Measurements from ENCODE around the gene PPP1R36. TPM values are rescaled to one million over a fixed set of nuclear protein-coding genes. Genes with fewer than 3 reads are reported as not detected.

The PPP1R36 gene
- total RNA-seq, 1 experiment from 2014 or later: 0.50 TPM

- Histone ChIP-seq H4K5ac (ENCODE audit: insufficient read length, low read depth, low read length) (no peak overlapping the region), H2BK120ac (ENCODE audit: low read depth, low read length, poor library complexity, severe bottlenecking) (no peak overlapping the region), H4K20me1 (ENCODE audit: control insufficient read depth, insufficient read depth, insufficient read length) (no peaks in the 10 kb centered on the region), H3K23ac (ENCODE audit: insufficient read length, low read depth, low read length) (no peak overlapping the region), H2BK12ac (ENCODE audit: insufficient read length, low read depth, low read length) (no peak overlapping the region), H2BK15ac (ENCODE audit: low read depth, low read length) (no peak overlapping the region), H3K4ac (ENCODE audit: low read depth, low read length) (no peak overlapping the region), H3K79me2 (ENCODE audit: insufficient read depth, low read length) (no peaks in the 10 kb centered on the region), H3T11ph (ENCODE audit: low read length) (no peak overlapping the region), H4K91ac (ENCODE audit: insufficient read length, low read depth, low read length) (no peak overlapping the region), H3K18ac (ENCODE audit: insufficient read length, low read depth, low read length) (no peak overlapping the region), H3K79me1 (ENCODE audit: insufficient read depth, low read depth, low read length, poor library complexity, severe bottlenecking) (no peaks in the 10 kb centered on the region), H2AFZ (ENCODE audit: low read length) (no peak overlapping the region), H3K4me2 (ENCODE audit: insufficient read depth, insufficient read length, low read length) (no peak overlapping the region), H3K9ac (ENCODE audit: extremely low read depth, insufficient read length, low read length) (no peak overlapping the region), H2AK5ac (ENCODE audit: insufficient read length, low read length) (no peak overlapping the region), H2BK20ac (ENCODE audit: low read depth, low read length, poor library complexity, severe bottlenecking) (no peak overlapping the region), H3K14ac (ENCODE audit: insufficient read depth, low read length) (no peak overlapping the region), H3K9me3 (ENCODE audit: control insufficient read depth, low read depth, low read length) (no peaks in the 10 kb centered on the region), H4K8ac (replicated peaks; ENCODE audit: insufficient read length, low read depth, low read length) (no peak overlapping the region), H3K4me1 (ENCODE audit: insufficient read depth, low read length) (no peaks in the 10 kb centered on the region), H3K27ac (ENCODE audit: insufficient read length, low read depth, low read length) (no peak overlapping the region), H2BK5ac (ENCODE audit: insufficient read length, low read length) (no peak overlapping the region), H3K56ac (ENCODE audit: insufficient read length, low read depth, low read length) (no peak overlapping the region), H3K27me3 (ENCODE audit: insufficient read depth, low read length) (no peaks in the 10 kb centered on the region), H3K23me2 (ENCODE audit: insufficient read length, low read depth, low read length, poor library complexity, severe bottlenecking) (no peaks in the 10 kb centered on the region)
- no peak for DNase-seq
- Mint-ChIP-seq H3K4me1 (no peaks in the 10 kb centered on the region), H3K4me3 (no peak overlapping the region), H3K9me3 (no peaks in the 10 kb centered on the region), H3K36me3 (ENCODE audit: insufficient read depth in 1 of 3, low read depth in 3 of 3) (no peaks in the 10 kb centered on the region), H3K27ac (no peak overlapping the region), H3K27me3 (ENCODE audit: low read depth) (peaks cover 2% of the 10 kb centered on the region; the same call in 1 of the 2 replicates)
- no peak for TF ChIP-seq CTCF (conservative IDR thresholded peaks at IDR 0.05)
- WGBS (ENCODE audit: extremely low coverage, insufficient read length, low lambda C conversion rate): no CpG with 5 or more reads among the region's 2 CpGs
Observed at GRCh38 chr14:64594438-64594837, 44.7 kb downstream of the PPP1R36 start.

Measured in H9 (cell line).